GM19328 (cell line): ENCODE measurements around the gene ACY1.

Experiments used
- ATAC-seq: cut with Tn5 transposase; IDR thresholded peaks from one replicate; pipeline ENCODE4 v1.9.1; 2021; ENCODE audit warnings: mild to moderate bottlenecking, moderate library complexity; ENCODE audit not compliant: unreplicated experiment

The ACY1 gene

DNA sequence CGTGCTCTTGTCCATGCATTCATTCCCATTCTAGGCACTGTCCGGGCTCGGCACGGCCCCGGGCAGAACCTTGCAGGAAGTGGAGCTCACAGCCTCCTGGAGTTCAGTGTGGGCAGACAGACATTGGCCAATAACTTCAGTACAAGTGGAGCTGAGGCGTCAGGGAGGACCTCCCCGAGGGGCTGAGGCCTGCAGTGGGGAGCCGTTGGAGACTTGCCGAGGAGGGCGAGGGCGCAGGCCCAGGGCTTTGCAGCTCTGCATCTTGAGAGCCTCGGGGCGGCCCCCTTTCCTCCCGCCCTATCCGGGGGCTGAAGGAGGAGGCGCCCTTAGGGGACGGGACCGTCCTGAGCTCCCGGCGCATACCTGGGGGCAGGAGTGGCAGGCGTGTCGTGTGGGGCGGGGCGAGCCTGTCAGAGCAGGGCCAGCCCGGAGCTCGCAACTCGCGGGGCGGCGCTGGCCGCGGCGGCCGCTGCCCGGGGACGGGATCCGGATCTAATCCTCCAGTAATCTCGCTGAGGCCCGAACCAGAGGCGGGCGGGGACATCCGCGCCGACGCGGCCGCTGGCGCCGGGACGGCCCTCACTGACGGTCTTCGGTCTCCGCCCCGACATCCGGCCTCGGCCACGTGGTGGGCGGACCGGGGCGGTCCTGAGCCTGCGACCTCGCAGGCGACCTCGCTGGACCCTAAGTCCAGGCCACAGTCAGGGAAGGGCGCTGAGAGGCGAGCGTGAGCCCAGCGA is at the start of gene ACY1:
Gene ACY1 (plus strand): TSS at position 698 of the 740 bp plus-strand sequence. CDS start 530 bp downstream, outside the sequence.
- ATAC-seq: peak; percentile 69

DNA sequence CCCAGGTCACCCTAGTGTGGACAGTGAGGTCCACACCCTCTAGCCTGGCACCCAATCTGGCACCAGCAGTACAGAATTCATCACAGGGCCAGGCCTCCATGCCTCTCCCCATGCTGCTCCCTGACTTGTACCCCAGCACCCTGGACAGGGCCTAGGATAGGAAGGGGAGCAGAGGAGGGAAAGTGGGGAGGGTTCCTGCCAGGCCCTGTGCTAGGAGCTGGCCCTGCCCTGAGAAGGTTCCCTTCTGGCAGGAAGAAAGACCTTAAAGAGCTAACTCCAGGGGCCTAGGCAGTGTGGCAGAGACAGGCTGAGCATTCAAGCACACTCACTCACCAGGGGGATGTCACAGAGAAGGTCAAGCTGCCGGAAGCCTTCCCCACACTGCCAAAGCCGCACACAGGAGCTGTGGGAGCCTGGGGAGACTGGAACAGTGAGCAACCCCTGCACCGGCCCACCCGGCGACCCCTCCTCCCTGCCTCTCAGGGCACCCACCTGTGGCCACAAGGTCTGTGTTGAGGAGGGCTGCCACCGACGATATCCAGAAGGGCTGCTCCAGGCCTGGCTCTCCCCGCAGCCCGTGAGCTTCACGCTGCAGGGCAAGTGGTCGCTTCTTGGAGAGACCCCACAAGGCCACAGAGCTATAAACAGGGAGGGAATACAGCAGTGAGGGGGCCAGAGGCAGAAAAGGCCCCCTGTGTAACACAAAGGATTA is 49.0 kb upstream of the ACY1 start:
- ATAC-seq: no peak

DNA sequence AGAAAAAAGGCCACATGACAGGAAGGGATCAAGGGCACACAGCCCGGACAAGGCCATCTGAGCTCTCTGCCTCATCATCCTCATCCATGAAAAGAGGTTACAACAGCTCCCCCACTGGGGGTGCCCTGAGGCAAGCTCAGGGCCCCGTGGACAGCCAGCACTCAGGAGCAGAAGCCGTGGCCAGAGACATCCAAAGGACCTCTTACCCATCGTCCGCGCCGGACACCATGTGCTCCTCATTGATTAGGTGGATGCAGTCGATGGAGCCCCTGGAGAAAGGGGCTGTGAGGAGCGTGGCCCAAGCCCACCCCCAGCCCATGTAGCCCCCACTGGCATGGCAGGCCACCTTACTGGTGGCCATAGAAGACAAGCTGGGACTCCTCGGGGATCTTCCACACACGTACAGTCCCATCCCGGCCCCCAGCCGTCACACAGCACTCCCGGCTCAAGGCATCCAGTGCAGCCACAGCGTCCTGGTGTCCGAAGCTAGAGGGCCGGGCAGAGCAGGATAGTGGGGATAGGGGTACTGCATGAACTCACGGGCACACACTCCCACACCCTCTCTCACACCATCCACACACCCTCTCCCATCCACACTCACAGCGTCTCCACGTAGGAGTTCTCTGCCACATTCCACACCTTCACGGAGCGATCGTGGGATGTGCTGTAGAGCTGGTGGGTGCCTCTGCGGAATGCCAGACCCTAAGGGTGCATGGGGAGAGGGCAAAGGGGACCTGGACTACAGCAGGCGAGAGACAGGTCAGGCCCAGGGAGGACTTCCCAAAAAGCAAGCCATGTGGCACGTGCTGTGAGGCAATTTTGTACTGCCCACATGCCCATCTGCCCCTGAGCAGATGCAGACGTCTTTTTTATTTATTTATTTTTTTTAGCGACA is 48.1 kb upstream of the ACY1 start:
- ATAC-seq: no peak

DNA sequence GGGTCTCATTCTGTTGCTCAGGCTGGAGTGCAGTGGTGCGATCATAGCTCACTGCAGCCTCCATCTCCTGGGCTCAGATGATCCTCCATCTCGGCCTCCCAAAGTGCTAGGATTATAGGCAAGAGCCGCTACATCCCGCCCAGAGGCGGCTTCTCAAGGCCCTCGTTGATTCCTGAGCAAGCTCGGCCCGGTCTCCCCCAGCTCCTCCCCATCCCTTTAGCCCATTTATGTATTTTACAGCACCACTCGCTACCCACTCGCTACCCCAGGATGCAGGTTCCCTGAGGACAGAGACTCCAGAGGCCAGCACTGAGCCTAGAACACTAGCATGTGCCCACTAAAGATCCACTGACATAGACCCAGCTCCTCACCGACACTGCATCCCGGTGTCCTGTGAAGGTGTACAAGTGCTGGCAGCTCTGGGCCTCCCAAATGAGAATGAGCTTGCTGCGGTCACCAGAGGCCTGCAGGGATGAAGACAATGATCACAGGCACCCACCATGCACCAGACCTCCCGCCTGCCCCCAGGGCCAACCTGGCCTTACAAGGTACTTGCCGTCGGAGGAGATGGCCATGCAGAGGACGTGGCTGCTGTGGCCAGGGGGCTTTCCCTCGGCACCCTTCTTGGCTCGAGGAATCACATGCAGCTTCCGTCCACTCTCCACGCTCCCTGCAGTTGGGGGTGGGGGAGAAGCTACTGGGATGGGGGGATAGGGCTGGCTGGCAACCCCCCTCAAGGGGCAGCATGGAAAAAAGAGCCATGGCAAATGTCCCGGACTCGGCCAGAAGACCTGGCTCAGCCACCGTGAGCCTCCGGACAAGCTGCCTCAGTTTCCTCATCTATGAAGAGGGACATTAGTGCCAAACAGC is 47.2 kb upstream of the ACY1 start:
- no peak for ATAC-seq

DNA sequence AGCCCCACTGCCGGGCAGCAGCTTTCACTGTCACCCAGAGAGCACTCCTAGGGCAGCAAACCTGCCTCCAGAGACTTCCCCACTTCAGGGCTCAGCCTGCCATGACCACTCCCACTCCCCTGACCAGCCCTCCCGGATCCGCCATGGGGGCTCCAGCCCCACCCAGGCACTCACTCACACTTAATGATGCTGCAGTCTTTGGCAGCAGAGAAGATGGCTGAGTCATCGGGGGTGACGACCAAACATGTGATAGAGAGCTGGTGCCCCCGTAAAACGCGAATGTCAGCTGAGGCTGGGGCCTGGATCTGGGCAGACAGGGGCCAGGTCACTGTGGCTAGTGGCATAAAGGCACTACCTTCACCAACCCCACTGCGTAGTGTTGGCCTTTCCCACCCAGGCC is 46.3 kb upstream of the ACY1 start:
- no peak for ATAC-seq

DNA sequence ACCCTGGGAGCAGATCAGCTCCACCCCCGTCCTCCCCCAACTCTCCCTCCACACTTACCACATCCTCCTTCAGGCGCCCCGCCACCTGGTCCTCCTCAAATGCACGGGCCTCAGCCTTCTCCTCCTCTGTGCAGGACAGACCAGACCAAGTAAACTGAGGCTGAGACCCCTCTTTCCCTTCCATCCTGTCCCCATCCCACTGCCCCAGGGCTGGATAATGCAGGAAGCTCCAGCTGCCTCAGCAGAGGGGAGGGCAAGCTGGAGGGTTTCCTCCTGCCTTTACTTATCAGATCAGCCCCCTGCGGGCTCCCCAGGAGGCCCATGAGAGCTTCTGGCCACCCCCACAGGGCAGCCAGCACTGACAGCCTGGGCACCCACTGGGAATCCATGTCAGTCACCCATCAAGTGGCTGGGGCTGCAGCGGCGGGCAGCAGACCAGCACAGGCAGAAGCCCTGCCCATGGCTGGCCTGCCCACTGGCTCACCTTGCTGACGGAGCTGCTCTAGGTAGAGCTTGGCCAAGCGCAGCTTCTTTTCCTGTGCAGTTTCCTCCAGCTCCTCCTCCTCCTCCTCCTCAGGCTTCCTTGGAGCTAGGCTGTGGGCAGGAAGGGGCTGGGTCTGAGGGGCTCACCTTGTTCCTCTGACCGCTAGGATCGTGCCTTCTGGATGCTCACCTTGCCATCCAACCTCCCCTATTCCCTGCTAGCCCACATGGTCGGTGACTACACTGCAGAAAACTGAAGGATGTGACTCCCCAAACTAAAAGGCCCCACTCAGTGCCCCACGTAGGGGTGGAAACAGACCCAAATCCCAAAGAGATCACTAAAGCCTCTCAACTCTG is 45.5 kb upstream of the ACY1 start:
- ATAC-seq: no peak

DNA sequence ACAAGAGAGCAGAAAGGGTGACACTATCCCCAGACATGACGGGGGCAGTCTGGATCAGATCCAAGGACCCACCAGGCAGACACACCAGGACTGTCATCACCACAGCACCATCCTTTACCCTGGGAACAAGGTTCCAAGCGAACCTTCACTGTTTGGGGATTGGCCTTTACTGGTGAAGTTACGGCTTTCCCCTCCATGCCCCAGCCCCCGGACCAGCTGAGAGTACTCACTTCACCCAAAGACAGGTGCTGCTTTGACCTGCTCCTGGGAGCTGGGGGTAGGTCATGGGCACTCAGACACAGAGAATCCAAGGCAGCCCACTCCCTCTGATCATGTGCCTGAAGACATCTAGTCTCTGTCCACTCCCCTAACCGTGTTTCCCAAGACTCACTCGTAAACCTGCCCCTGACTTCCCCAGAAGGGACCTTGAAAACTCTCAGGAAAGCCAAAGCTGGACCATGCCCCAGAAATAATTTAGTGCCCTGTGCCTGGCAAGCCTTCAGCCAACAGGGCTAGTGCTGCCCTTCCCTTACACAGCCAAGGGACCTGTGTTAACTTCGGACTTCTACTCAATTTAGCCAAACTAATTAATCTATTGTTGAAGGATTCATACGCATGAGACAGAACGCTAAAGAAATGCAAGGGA is 44.4 kb upstream of the ACY1 start:
- no peak for ATAC-seq

DNA sequence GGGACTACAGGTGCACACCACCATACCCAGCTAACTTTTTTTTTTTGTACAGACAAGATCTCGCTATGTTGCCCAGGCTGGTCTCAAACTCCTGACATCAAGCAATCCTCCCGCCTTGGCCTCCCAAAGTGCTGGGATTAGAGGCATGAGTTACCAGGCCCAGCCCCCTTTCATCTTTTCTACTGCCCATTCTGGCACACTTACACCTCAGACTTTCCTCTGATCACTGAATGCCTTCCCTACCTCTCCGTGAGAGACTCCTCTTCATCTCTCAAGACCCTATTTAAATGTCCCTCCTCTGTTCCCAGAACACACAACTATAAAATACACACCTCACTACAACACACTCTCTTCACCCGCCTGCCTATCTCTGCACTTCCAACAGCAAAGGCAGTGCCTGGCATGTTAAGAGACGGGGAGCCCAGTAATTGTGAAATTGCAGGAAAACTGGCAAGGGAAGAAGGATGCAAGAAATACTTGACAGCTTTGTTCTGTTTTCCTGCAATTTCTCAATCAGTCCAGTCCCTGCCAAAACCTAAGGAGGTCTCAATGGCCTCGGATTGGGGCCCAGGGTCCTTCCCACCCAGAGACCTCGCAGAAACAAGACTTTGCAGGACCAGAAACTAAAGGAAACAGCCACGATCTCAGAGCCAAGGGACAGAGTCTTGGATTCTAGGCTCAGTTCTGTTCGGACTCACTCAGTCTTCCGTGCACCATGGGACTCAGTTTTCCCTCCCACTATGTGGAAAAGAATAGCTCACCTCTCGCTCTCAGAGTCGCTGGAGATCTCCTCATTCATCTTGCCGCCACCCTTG is 42.5 kb upstream of the ACY1 start:
- ATAC-seq: no peak

DNA sequence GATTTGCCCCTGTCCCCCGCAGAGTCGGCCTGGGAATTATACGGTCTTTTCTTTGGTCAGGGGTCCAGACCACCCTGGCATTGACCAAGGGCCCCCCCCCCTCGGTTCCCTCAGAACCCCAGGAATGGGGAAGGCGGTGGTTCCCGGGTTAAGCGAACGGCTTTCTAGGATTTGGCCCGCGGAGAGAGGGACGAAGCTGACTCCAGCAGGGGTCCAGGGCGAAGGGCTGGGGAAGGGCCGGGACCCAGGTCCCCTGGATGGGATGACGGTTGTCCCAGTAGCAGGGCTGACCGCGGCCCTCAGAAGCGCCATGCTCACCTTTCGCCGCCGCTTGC is 41.9 kb upstream of the ACY1 start:
- no peak for ATAC-seq

DNA sequence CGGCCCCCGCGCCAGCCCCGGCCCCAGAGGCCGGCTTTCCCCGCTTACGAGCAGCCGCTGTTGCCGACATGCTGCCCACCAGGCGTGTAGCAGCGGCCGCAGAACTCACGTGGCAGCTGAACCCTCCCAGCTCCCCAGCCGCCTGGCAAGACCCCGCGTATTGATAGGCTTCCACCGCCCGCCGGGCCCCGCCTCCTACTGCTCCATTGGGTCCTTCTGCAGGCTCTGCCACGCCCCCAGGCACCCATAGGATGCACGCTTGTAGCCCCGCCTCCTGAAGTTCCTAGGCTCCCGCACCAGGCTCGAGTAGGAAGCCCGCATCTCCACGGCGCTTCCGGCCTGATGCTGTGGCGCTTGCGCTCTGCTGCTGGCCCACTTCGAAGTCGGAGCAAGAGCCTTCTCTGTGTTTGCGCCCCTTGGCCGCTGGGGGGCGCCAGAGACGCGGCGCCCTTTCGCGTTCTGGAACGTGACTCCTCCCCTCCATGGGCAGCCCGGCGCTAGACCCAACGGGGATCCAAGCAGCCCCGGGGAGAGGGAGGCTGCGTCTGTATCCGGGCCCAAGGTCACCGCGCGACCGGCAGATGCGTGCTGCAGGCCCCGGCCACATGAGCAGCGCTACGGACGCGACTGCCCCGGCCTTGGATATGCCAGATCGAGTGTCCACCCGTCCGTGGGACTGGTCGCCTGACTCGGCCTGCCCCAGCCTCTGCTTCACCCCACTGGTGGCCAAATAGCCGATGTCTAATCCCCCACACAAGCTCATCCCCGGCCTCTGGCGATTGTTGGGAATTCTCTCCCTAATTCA is 41.3 kb upstream of the ACY1 start, which contains the start of the genes PARP3 and RRP9:
Gene PARP3 (plus strand): TSS at position 566 of the 805 bp plus-strand sequence. CDS start 993 bp downstream, outside the sequence.
Gene RRP9 (minus strand): TSS at position 107 of the 805 bp plus-strand sequence. CDS start 37 bp downstream, at position 70.
- peak; percentile 92 for ATAC-seq

DNA sequence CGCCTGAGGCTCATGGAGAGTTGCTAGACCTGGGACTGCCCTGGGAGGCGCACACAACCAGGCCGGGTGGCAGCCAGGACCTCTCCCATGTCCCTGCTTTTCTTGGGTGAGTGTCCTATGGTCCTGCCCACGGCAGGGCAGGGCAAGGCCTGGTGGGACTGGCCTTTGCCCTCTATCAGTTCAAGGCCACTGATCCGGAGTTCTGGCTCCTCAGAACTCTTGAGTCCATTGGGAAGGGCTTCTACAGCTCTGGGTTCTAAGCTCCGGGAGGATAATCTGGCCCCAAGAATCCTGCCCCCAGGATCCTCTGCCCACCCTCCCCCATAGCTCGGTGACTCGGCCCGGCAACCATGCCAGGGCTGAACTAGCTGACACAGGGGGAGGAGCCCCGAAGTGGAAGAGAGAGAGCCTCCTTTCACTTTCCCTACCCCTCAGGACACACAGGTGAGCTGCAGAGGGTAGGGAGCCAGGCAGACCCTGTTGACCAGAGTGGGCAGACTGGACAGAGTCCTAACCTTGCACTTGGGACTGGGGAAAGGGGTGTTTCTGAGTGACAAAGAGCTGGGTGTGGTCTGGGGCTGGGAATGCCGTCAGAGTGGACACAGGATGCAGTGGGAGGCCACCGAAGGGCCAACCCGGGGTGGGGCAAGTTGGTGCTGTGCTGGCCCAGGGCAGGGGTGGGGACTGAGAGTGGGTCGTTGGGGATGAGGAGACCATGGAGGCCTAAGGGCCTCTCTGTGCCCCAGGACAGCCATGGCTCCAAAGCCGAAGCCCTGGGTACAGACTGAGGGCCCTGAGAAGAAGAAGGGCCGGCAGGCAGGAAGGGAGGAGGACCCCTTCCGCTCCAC is 40.5 kb upstream of the ACY1 start:
- no peak for ATAC-seq

DNA sequence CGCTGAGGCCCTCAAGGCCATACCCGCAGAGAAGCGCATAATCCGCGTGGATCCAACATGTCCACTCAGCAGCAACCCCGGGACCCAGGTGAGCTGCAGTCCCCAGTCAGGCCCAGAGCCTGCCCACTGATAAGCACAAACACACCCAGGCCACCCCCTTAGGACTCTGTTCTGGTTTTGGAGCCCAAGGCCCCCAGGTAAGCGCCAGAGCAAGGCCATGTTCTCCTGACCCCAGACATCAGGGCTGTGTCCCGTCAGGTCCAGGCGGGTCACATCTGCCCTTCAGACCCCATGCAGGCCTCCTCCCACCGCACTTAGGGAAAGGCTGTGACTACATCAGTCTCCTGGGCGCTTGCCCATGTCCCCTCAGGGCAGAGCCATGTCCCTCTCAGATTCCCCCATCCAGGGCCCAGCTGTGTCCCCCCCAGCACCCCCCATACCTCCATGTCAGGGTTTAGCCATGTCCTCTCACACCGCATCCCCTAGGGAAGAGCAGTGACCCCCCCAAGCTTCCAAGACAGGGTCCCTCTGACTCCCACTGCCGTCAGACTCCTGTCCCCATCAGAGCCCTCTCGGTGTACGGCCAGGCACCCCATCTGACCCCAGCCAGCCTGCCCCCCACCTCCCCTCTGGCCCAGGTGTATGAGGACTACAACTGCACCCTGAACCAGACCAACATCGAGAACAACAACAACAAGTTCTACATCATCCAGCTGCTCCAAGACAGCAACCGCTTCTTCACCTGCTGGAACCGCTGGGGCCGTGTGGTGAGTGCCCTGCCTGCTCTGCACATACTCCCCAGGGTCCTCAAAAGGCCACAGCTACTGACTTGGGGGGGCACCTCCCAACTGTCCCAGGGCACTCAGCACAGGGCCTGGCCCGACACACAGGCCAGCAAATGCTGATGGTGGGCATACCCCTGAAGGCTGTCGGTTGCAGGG is 39.6 kb upstream of the ACY1 start:
- no peak for ATAC-seq

DNA sequence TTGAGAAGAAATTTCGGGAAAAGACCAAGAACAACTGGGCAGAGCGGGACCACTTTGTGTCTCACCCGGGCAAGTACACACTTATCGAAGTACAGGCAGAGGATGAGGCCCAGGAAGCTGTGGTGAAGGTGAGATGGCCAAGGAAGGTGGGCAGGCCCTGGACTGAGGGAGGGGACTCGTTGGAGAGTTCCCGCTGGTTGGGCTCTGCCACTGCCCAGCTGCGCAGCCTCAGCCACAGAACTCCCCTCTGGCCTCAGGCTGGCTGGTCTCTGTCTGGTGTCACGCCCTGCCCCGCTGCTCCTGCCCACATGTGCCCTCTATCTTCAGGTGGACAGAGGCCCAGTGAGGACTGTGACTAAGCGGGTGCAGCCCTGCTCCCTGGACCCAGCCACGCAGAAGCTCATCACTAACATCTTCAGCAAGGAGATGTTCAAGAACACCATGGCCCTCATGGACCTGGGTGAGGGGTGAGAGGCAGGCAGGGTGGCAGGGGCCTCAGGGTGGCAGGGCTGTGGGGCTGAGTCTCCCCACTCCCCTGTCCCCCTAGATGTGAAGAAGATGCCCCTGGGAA is 38.8 kb upstream of the ACY1 start:
- ATAC-seq: no peak

DNA sequence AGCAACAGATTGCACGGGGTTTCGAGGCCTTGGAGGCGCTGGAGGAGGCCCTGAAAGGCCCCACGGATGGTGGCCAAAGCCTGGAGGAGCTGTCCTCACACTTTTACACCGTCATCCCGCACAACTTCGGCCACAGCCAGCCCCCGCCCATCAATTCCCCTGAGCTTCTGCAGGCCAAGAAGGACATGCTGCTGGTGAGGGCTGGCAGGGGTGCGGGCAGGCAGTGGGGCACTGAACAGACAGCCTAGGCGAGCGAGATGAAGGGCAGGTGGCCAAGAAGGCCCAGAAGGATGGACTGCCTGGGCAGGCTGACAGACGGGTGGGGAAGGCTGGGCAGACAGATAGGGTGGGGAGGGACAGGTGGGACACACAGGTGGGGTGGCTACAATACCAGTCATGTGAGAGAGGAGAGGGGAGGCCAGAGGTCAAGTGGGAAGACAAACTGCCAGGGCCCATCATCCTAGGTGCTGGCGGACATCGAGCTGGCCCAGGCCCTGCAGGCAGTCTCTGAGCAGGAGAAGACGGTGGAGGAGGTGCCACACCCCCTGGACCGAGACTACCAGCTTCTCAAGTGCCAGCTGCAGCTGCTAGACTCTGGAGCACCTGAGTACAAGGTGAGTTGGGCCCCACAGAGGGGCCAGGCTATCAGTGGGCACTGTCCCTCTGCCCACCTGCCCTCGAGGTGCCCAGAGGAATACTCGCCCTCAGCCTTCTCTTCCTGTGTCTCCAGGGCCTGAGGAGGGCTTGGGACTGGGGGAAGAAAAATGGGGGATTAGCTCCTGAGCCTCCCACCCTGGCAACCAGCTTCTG is 38.1 kb upstream of the ACY1 start:
- no peak for ATAC-seq
